H9 (cell line): ENCODE results near the gene SMLR1. TPM values are rescaled to one million over a fixed set of nuclear protein-coding genes. Genes with fewer than 3 reads are reported as not detected.

Experiments used
- DNase-seq: peaks from one replicate; pipeline ENCODE4 v3.0.0-alpha.2; 2017
- H2AFZ ChIP-seq: one replicate; pipeline ENCODE4 v1.6.1; 2013; ENCODE audit warnings: mild to moderate bottlenecking, low read length, control low read depth, moderate library complexity
- H2AK5ac ChIP-seq: 2 replicates; pipeline ENCODE4 v1.6.1; 2013; ENCODE audit warnings: low read length, control low read depth, mixed read lengths; ENCODE audit not compliant: insufficient read length
- H2BK120ac ChIP-seq: one replicate; pipeline ENCODE4 v1.6.1; 2013; ENCODE audit warnings: low read depth, mild to moderate bottlenecking, low read length, control low read depth, inconsistent platforms; ENCODE audit not compliant: poor library complexity, severe bottlenecking
- H2BK12ac ChIP-seq: 2 replicates; pipeline ENCODE4 v1.6.1; 2013; ENCODE audit warnings: low read length, control low read depth, mixed read lengths, low read depth; ENCODE audit not compliant: insufficient read length
- H2BK15ac ChIP-seq: 2 replicates; pipeline ENCODE4 v1.6.1; 2013; ENCODE audit warnings: low read depth, low read length, control low read depth
- H2BK20ac ChIP-seq: one replicate; pipeline ENCODE4 v1.6.1; 2013; ENCODE audit warnings: low read depth, mild to moderate bottlenecking, low read length, control low read depth, inconsistent platforms; ENCODE audit not compliant: poor library complexity, severe bottlenecking
- H2BK5ac ChIP-seq: 2 replicates; pipeline ENCODE4 v1.6.1; 2013; ENCODE audit warnings: low read length, control low read depth, mixed read lengths; ENCODE audit not compliant: insufficient read length
- H3K14ac ChIP-seq: 2 replicates; pipeline ENCODE4 v1.6.1; 2013; ENCODE audit warnings: low read length, control low read depth; ENCODE audit not compliant: insufficient read depth
- H3K18ac ChIP-seq: 2 replicates; pipeline ENCODE4 v1.6.1; 2013; ENCODE audit warnings: low read depth, mild to moderate bottlenecking, mixed read lengths, low read length, control low read depth; ENCODE audit not compliant: insufficient read length
- H3K23ac ChIP-seq: 2 replicates; pipeline ENCODE4 v1.6.1; 2013; ENCODE audit warnings: low read length, control low read depth, mixed read lengths, low read depth; ENCODE audit not compliant: insufficient read length
- H3K23me2 ChIP-seq: 2 replicates; pipeline ENCODE4 v1.6.1; 2013; ENCODE audit warnings: low read depth, mild to moderate bottlenecking, mixed read lengths, low read length, control low read depth; ENCODE audit not compliant: insufficient read length, poor library complexity, severe bottlenecking
- H3K27ac ChIP-seq: 2 replicates; pipeline ENCODE4 v1.5.1; 2013; ENCODE audit warnings: low read length, control low read depth, mixed read lengths, low read depth; ENCODE audit not compliant: insufficient read length
- H3K27me3 ChIP-seq: 2 replicates; pipeline ENCODE4 v1.6.1; 2013; ENCODE audit warnings: low read length, control low read depth, inconsistent platforms; ENCODE audit not compliant: insufficient read depth
- H3K4ac ChIP-seq: 2 replicates; pipeline ENCODE4 v1.6.1; 2013; ENCODE audit warnings: low read depth, mild to moderate bottlenecking, control low read depth, inconsistent platforms, low read length, moderate library complexity
- H3K4me1 ChIP-seq: 2 replicates; pipeline ENCODE4 v1.6.1; 2013; ENCODE audit warnings: low read length, control low read depth, inconsistent platforms; ENCODE audit not compliant: insufficient read depth
- H3K4me2 ChIP-seq: 2 replicates; pipeline ENCODE4 v1.6.1; 2013; ENCODE audit warnings: low read length, control low read depth, mixed read lengths; ENCODE audit not compliant: insufficient read length, insufficient read depth
- H3K56ac ChIP-seq: 2 replicates; pipeline ENCODE4 v1.6.1; 2013; ENCODE audit warnings: low read depth, mild to moderate bottlenecking, mixed read lengths, low read length, control low read depth; ENCODE audit not compliant: insufficient read length
- H3K79me1 ChIP-seq: 2 replicates; pipeline ENCODE4 v1.6.1; 2013; ENCODE audit warnings: low read depth, mild to moderate bottlenecking, moderate library complexity, low read length, control low read depth, inconsistent platforms; ENCODE audit not compliant: insufficient read depth, poor library complexity, severe bottlenecking
- H3K79me2 ChIP-seq: 2 replicates; pipeline ENCODE4 v1.6.1; 2013; ENCODE audit warnings: low read length, control low read depth, inconsistent platforms; ENCODE audit not compliant: insufficient read depth
- H3K9ac ChIP-seq: 2 replicates; pipeline ENCODE4 v1.6.1; 2013; ENCODE audit warnings: low read length, control low read depth, mixed read lengths; ENCODE audit not compliant: insufficient read length; ENCODE audit errors: extremely low read depth
- H3K9me3 ChIP-seq: one replicate; pipeline ENCODE4 v1.6.1; 2013; ENCODE audit warnings: low read depth, low read length, inconsistent platforms; ENCODE audit not compliant: control insufficient read depth
- H3T11ph ChIP-seq: one replicate; pipeline ENCODE4 v1.6.1; 2013; ENCODE audit warnings: mild to moderate bottlenecking, low read length, control low read depth, inconsistent platforms
- H4K20me1 ChIP-seq: one replicate; pipeline ENCODE4 v1.6.1; 2013; ENCODE audit not compliant: control insufficient read depth, insufficient read length, insufficient read depth
- H4K5ac ChIP-seq: 2 replicates; pipeline ENCODE4 v1.6.1; 2013; ENCODE audit warnings: low read depth, mild to moderate bottlenecking, mixed read lengths, low read length, control low read depth; ENCODE audit not compliant: insufficient read length
- H4K8ac ChIP-seq: replicated peaks from 2 replicates; pipeline ENCODE4 v1.6.1; 2013; ENCODE audit warnings: low read length, control low read depth, mixed read lengths, low read depth; ENCODE audit not compliant: insufficient read length
- H4K91ac ChIP-seq: 2 replicates; pipeline ENCODE4 v1.6.1; 2013; ENCODE audit warnings: low read depth, mild to moderate bottlenecking, moderate library complexity, mixed read lengths, low read length, control low read depth; ENCODE audit not compliant: insufficient read length
- H3K27ac Mint-ChIP-seq, 3 experiments: 2 replicates in 2 of 3; 3 replicates in 1 of 3; pipeline ENCODE4 v1.8.0; 2020 to 2021; ENCODE audit warnings: mixed read lengths in 3 of 3, mild to moderate bottlenecking in 1 of 3, moderate library complexity in 1 of 3
- H3K27me3 Mint-ChIP-seq: 2 replicates; pipeline ENCODE4 v1.8.0; 2021; ENCODE audit warnings: low read depth, mild to moderate bottlenecking, moderate library complexity, mixed read lengths
- H3K36me3 Mint-ChIP-seq, 3 experiments: 2 replicates in 2 of 3; 3 replicates in 1 of 3; pipeline ENCODE4 v1.8.0; 2020 to 2021; ENCODE audit warnings: low read depth in 3 of 3, mixed read lengths in 3 of 3; ENCODE audit not compliant: insufficient read depth in 1 of 3
- H3K4me1 Mint-ChIP-seq, 2 experiments: 2 replicates each; pipeline ENCODE4 v1.8.0; 2020; ENCODE audit warnings: mixed read lengths in 2 of 2
- H3K4me3 Mint-ChIP-seq, 2 experiments: 2 replicates in 1 of 2; 3 replicates in 1 of 2; pipeline ENCODE4 v1.8.0; 2020 to 2021; ENCODE audit warnings: mild to moderate bottlenecking in 2 of 2, mixed read lengths in 2 of 2, moderate library complexity in 1 of 2
- H3K9me3 Mint-ChIP-seq, 2 experiments: 2 replicates in 1 of 2; 3 replicates in 1 of 2; pipeline ENCODE4 v1.8.0; 2020; ENCODE audit warnings: mild to moderate bottlenecking in 2 of 2, mixed read lengths in 2 of 2, moderate library complexity in 1 of 2
- WGBS: extraction: QIAGEN DNeasy Blood & Tissue Kit; methylation state at CpG from one replicate; pipeline ENCODE4 v1.1.7; 2013; ENCODE audit warnings: missing lambda C conversion rate, low lambda C conversion rate, mixed read lengths; ENCODE audit not compliant: insufficient read length; ENCODE audit errors: extremely low coverage; 5-methylcytosine and 5-hydroxymethylcytosine counted together
- total RNA-seq: library from RNA; stranded (reverse); gene quantifications from 2 replicates; pipeline ENCODE4 v1.2.1, GENCODE V29; 2021
- TF ChIP-seq, protein P1 (sequence below): fragments of 200-600 bp; sonication (generic); conservative IDR thresholded peaks from 3 replicates; pipeline ENCODE4 v1.8.0; 2021; ENCODE audit warnings: antibody characterized with exemption, mild to moderate bottlenecking

SMLR1 gene
- total RNA-seq, 1 experiment from 2014 or later, result not detected

DNA sequence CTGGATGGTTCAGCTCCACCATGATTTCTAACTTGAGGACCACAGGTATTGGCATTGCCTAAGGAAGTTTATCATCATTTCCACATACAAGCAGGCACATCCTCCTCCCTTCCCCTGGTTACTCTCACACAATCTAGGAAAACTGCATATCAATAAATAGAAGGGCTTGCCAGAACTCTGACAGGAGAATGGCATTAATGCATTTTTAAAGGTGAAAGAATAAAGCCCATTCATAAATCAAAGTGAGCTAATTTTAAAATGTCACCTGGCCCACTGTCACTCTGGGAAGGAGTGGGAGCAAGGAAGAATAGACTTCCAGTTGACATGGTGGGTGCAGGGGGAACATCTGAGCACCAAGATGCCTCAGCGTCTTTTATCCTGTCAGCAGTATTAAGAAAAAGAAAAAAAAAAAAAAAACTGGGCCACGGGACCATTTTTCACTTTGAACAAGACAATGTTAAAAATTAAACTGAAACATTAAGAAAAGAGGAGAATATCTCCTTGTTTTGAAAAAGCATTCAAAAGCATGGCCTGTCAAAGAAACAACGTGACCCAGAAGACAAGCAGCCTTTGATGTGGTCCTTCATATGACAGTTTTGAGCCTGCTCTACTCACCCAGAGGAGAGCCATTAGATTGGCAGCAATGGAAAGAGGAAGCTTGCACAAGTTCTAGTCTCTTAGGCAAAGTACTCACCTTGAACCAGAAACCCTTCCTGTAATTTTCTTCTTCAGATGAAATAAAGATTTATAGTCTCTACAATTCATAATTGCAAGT, 39.3 kb upstream of the SMLR1 start:
- H3K9ac ChIP-seq, result no peak overlapping the region
- no peak overlapping the region for H3K4me3 Mint-ChIP-seq
- no peak overlapping the region for H3K23ac ChIP-seq
- TF ChIP-seq, protein P1, sequence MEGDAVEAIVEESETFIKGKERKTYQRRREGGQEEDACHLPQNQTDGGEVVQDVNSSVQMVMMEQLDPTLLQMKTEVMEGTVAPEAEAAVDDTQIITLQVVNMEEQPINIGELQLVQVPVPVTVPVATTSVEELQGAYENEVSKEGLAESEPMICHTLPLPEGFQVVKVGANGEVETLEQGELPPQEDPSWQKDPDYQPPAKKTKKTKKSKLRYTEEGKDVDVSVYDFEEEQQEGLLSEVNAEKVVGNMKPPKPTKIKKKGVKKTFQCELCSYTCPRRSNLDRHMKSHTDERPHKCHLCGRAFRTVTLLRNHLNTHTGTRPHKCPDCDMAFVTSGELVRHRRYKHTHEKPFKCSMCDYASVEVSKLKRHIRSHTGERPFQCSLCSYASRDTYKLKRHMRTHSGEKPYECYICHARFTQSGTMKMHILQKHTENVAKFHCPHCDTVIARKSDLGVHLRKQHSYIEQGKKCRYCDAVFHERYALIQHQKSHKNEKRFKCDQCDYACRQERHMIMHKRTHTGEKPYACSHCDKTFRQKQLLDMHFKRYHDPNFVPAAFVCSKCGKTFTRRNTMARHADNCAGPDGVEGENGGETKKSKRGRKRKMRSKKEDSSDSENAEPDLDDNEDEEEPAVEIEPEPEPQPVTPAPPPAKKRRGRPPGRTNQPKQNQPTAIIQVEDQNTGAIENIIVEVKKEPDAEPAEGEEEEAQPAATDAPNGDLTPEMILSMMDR, result no peak
- H3K4me1 Mint-ChIP-seq, result 0 out of 4 replicates have a peak, but pooled peaks cover 0 to 2% of the 10 kb centered on the region in 2 experiments
- H3K79me2 ChIP-seq, result no peaks in the 10 kb centered on the region
- H3K4me2 ChIP-seq, result no peak overlapping the region
- H3K4ac ChIP-seq, result no peak overlapping the region
- H4K8ac ChIP-seq, result no peak overlapping the region
- no peak overlapping the region for H3K18ac ChIP-seq
- no peaks in the 10 kb centered on the region for H3K23me2 ChIP-seq
- H2BK15ac ChIP-seq, result no peak overlapping the region
- no peaks in the 10 kb centered on the region for H3K9me3 ChIP-seq
- H3K27ac ChIP-seq, result no peak overlapping the region
- no peaks in the 10 kb centered on the region for H3K79me1 ChIP-seq
- no peak overlapping the region for H2BK20ac ChIP-seq
- no peak overlapping the region for H2BK5ac ChIP-seq
- no peak overlapping the region for H3K14ac ChIP-seq
- H3T11ph ChIP-seq, result no peak overlapping the region
- H2AK5ac ChIP-seq, result no peak overlapping the region
- H3K9me3 Mint-ChIP-seq, result no peaks in the 10 kb centered on the region
- H4K20me1 ChIP-seq, result no peaks in the 10 kb centered on the region
- H3K56ac ChIP-seq, result no peak overlapping the region
- no peak overlapping the region for H4K5ac ChIP-seq
- no peak overlapping the region for H4K91ac ChIP-seq
- no CpG with 5 or more reads among the region's 3 CpGs for WGBS
- no peaks in the 10 kb centered on the region for H3K4me1 ChIP-seq
- no peak overlapping the region for H2BK12ac ChIP-seq
- H3K27me3 ChIP-seq, result no peaks in the 10 kb centered on the region
- no peak overlapping the region for H3K27ac Mint-ChIP-seq
- H3K27me3 Mint-ChIP-seq, result no peaks in the 10 kb centered on the region
- no peaks in the 10 kb centered on the region for H3K36me3 Mint-ChIP-seq
- no peak overlapping the region for H2BK120ac ChIP-seq
- DNase-seq, result no peak
- no peak overlapping the region for H2AFZ ChIP-seq
